ENCODE measurements around the gene SRC.

SRC gene

DNA sequence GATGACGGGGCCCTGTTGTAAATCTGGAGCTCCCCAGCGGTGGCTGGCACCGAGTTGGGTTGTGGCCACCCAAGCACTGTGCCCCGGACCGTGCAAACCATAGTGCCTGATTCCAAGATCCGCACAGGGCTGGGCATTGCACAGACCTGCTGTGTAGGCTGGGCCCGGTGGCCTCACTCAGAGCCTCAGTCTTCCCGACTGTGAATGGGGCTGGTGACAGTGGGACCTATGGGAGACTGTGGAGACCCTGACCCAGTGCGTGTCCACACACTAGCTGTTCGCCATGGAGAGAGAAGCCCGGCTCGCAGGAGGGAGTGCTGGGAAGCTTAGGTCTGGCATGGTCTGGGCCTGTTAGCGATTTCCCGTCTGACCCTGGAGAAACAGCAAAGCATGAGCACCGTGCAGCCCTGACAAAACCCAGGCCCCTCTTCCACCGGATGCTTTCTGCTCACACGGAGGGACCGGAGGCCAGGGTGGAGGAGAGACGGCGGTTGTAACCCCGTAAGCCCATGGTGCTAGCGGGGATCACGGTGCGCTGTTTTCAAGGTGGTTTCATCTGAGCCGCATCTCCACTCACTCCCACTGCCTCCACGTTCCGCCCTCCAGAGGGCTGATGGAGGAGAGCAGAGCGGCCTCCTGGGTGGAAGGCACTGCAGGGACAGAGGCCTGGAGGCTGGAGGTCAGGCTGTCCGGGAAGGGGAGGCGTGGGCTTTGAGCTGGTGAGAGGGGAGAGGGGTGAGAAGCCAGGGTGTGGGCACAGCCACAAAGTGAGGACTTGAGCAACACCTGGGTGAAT, 52.2 kb downstream of the SRC start:
- DNase-seq: no peak

- DNase-seq: no peak
These were observed 53.0 kb downstream of the SRC start for GRCh38 chr20:37398750-37399621.

DNA sequence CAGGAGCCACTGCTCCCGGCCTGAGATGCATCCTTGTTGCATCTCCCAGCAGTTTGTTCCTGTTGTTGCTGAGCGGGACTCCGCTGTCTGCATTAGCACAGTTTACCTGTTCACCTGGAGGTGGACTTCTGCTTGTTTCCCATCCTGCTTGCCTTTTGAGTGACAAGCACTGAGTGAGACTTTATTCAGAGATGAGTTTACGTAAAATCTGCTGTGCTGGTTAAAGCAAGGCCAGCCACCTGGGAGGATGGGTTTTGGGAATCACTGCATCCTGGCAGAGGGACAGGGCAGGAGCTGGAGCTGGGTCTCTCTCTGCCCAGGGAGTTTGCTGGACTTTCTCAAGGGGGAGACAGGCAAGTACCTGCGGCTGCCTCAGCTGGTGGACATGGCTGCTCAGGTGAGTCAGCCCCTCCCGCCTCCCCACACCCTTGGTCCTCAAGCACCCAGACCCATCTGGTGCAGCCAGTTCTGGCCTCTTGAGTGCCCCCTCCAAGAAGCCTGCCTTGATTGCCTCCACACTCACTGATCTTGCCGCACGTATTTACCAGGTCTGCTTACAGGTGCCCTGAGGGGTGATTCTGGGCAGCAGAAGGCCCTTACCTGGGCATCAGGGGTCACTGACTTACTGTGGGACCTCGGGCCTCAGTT, 55.5 kb downstream of the SRC start:
- DNase-seq: no peak

DNA sequence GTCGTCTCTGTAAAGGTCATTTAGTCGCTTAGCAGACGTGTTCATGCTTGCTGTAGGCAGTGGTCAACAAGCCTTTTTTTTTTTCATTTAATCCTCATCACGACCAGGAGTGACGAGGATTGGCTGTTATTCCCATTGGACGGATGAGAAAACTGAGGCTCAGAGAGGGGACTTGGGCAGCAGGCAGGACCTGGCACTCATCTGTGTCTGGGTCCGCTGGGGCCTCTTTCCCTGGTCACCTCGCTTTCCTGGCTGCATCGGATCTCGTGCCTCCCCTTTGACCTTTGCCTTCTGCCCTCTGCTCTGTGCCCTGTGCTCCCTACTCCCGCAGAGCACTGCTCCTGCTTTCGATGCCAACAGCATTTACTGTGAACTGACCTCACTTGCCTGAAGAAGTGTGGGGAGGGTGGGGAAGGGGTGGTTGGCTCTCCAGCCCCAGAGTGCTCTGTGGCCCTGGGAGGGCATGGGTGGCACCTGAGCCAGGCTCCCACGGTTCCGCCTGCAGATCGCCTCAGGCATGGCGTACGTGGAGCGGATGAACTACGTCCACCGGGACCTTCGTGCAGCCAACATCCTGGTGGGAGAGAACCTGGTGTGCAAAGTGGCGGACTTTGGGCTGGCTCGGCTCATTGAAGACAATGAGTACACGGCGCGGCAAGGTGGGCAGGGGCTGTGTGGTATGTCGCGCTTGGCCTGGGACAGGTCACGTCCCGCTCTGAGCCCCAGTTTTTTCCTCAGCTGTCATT, 56.2 kb downstream of the SRC start:
- no peak for DNase-seq

DNA sequence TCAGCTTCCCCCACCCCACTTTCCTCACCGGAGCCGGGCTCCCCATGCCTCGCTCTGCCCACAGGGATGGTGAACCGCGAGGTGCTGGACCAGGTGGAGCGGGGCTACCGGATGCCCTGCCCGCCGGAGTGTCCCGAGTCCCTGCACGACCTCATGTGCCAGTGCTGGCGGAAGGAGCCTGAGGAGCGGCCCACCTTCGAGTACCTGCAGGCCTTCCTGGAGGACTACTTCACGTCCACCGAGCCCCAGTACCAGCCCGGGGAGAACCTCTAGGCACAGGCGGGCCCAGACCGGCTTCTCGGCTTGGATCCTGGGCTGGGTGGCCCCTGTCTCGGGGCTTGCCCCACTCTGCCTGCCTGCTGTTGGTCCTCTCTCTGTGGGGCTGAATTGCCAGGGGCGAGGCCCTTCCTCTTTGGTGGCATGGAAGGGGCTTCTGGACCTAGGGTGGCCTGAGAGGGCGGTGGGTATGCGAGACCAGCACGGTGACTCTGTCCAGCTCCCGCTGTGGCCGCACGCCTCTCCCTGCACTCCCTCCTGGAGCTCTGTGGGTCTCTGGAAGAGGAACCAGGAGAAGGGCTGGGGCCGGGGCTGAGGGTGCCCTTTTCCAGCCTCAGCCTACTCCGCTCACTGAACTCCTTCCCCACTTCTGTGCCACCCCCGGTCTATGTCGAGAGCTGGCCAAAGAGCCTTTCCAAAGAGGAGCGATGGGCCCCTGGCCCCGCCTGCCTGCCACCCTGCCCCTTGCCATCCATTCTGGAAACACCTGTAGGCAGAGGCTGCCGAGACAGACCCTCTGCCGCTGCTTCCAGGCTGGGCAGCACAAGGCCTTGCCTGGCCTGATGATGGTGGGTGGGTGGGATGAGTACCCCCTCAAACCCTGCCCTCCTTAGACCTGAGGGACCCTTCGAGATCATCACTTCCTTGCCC, 57.4 kb downstream of the SRC start:
- DNase-seq: no peak

DNA sequence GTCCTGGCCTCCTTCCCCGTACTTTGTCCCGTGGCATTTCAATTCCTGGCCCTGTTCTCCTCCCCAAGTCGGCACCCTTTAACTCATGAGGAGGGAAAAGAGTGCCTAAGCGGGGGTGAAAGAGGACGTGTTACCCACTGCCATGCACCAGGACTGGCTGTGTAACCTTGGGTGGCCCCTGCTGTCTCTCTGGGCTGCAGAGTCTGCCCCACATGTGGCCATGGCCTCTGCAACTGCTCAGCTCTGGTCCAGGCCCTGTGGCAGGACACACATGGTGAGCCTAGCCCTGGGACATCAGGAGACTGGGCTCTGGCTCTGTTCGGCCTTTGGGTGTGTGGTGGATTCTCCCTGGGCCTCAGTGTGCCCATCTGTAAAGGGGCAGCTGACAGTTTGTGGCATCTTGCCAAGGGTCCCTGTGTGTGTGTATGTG, 58.5 kb downstream of the SRC start:
- DNase-seq: no peak

DNA sequence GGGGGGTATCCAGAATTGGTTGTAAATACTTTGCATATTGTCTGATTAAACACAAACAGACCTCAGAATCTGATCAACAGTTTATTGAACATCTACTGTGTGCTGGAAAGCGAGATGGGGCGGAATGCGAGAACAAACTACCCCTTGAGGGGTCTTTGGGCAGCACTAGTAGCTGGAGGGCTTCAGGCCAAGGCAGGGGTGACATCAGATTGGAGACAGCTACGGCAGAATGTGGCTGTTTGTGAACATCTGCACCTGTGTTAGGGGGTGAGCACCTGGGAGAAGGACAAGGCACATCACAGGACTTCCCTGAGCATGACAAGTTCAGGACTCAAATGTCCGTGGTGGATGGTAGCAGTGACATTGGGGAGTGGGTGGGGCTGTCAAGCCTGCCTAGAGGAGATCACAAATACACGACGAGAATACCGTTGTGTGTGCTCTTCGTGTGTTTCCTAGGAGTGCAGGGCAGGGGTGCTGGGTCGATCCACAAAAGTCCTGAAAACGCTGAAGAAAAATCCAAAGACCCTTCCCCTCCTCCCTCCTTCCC, 59.5 kb downstream of the SRC start:
- DNase-seq: no peak

- peak in 1 of 2 experiments; percentile 32 for DNase-seq
These were observed 60.4 kb downstream of the SRC start for GRCh38 chr20:37406010-37406998.

- DNase-seq: no peak
These were observed 61.2 kb downstream of the SRC start for GRCh38 chr20:37407019-37407566.

GRCh38 chr20:37407573-37408002, 61.6 kb downstream of the SRC start:
- DNase-seq: peak in 1 of 2 experiments; percentile 16

GRCh38 chr20:37408302-37409193, 62.6 kb downstream of the SRC start:
- no peak for DNase-seq

DNA sequence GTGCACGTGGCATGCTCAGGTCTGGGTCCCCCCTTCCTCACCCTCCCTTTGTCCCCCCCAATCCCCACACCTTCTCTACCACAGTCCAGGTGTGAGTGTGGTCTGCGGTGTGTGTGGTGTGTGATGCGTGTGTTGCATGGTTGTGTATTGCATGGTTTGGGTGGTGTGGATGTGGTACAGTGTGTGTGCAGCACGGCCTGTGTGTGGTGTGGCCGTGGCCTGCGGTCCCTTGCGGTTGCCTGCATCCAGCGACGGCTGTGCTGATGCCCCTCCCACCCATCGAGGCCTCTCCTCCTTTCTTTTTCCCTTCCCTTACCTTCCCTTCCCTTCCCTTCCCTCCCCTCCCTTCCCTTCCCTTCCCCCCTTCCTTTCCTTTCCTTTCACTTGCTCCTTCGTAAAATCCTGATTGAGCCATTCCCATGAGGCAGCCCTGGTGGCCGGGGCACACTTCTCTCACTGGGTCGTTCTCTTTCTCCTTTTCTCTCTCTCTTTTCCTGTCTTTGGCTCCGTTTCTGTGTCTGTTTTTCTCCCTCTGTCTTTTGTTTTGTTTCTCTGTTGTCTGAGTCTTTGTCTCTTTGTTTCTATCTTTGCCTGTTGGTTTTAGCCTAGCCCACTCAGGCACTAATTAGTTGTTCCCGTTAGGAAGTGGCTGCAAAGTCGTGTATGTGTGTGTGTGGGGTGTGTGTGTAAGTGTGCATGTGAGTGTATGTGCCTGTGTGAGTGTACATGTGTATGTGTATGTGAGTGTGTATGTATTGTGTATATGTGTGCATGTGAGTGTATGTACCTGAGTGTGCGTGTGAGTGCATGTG, 65.7 kb downstream of the SRC start:
- no peak for DNase-seq

DNA sequence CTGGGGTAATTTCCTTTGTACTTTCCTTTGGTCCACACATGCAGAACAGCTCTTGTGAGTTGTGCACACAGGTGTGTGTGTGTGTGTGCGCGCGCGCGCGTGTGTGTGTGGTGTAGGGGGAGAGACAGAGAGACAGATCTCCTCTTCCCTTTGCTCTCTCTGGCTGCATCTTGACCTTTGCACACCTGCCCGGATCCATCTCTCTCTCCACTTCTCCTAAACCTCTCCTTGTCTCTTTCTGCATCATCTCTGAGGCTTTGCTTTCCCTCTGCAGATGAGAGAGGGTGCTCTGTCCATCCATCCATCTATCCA, 67.0 kb downstream of the SRC start:
- DNase-seq: no peak

DNA sequence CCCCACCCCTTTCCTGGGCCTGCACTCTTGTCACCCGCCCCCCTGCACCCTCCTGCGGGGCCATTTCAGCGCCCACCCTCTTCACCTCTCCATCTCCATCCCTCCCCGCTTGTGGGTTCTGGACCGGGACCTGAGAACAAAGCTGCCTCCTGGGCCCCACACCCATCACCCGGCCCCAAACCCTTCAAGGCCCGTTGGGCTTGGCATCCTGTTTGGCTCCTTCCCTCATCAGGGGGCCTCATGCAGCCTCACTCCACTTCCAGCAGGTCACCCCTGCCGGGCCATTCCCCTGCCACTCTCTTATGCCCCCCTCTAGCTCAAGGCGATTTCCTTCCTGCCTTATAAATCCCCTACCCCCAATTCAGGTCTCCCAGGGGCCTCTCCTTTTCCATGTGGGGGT, 67.4 kb downstream of the SRC start:
- no peak for DNase-seq

- DNase-seq: no peak
These were observed 68.5 kb downstream of the SRC start for GRCh38 chr20:37414224-37415035.

GRCh38 chr20:37415118-37416085, 69.5 kb downstream of the SRC start:
- DNase-seq: no peak
